C4-2B (cell line): ENCODE measurements around the gene PRRC2B.

ENCODE experiments used
- CTCF ChIP-seq: fragments of 450-650 bp; conservative IDR thresholded peaks from 2 replicates; pipeline ENCODE4 v1.5.1; 2017; ENCODE audit warnings: mild to moderate bottlenecking
- ZFX ChIP-seq: fragments of 450-650 bp; IDR thresholded peaks from 2 replicates; pipeline ENCODE4 v1.6.1; 2017

GRCh38 chr9:131476777-131477345 lies 83.0 kb downstream of the PRRC2B start:
- TF ChIP-seq CTCF (no peak), ZFX (no peak)
